Activated T-helper 2 cell treated with anti-CD3 and anti-CD28 coated beads, Interferon-gamma antibody, Interleukin-2, Interleukin-4, amounts not matched to agents 10 μg/mL and 5 μg/mL and 100 μg/mL, durations not matched to agents 14 hours and 24 hours and 36 hours (primary cell): ENCODE measurements around the gene WNT1. TPM values are rescaled to one million over a fixed set of nuclear protein-coding genes. Genes with fewer than 3 reads are reported as not detected.

Experiments used
- DNase-seq: peaks from one replicate; pipeline ENCODE4 v3.0.0; 2021; ENCODE audit warnings: low spot score
- H3K27ac Mint-ChIP-seq: one replicate; pipeline ENCODE4 v1.8.0; 2021; ENCODE audit warnings: mixed read lengths
- H3K27me3 Mint-ChIP-seq: one replicate; pipeline ENCODE4 v1.8.0; 2021; ENCODE audit warnings: low read depth, mixed read lengths
- H3K36me3 Mint-ChIP-seq: one replicate; pipeline ENCODE4 v1.8.0; 2021; ENCODE audit warnings: low read depth, mixed read lengths
- H3K4me1 Mint-ChIP-seq: one replicate; pipeline ENCODE4 v1.8.0; 2021; ENCODE audit warnings: low read depth, mixed read lengths
- H3K4me3 Mint-ChIP-seq: one replicate; pipeline ENCODE4 v1.8.0; 2021; ENCODE audit warnings: low read depth, mild to moderate bottlenecking, moderate library complexity, mixed read lengths
- H3K9me3 Mint-ChIP-seq: one replicate; pipeline ENCODE4 v1.8.0; 2021; ENCODE audit warnings: mixed read lengths
- intact Hi-C: fragments of 100-400 bp; cut with micrococcal nuclease; formaldehyde crosslinking; loops from one replicate; pipeline ENCODE4 v1.15.1; 2023
- total RNA-seq: library from RNA; stranded (reverse); gene quantifications from 2 replicates; pipeline ENCODE4 v1.2.3, GENCODE V29; 2022

The WNT1 gene
- total RNA-seq, 1 donor from 2014 or later = 0.66 TPM

DNA sequence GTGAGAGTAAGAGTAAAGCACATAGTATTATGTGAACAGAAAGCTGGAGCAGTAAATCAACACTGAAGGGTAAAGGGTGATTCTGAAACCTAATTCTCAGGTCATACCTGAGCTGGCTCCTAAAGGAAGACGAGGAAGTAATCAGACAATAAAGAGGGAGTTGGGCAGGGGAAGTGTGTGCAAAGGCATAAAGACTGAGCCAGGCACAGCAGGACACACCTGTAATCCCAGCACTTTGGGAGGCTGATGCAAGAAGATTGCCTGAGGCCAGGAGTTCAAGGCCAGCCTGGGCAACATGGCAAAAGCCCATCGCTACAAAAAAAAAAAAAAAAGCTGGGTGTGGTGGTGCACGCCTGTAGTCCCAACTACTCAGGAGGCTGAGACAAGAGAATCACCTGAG is 30.4 kb upstream of the WNT1 start:
- intact Hi-C loops = no loop called here
- Mint-ChIP-seq H3K36me3 (peaks cover 17% of the 10 kb centered on the region), H3K9me3 (no peaks in the 10 kb centered on the region), H3K4me3 (no peak overlapping the region), H3K27ac (no peak overlapping the region), H3K27me3 (no peaks in the 10 kb centered on the region), H3K4me1 (peaks cover 4% of the 10 kb centered on the region)
- no peak for DNase-seq

GRCh38 chr12:48952691-48953090 is 25.4 kb upstream of the WNT1 start:
- Mint-ChIP-seq H3K36me3 (peaks cover 27% of the 10 kb centered on the region), H3K4me1 (peaks cover 27% of the 10 kb centered on the region), H3K4me3 (no peak overlapping the region), H3K9me3 (no peaks in the 10 kb centered on the region), H3K27ac (no peak overlapping the region), H3K27me3 (no peaks in the 10 kb centered on the region)
- DNase-seq = no peak
- intact Hi-C loops = no loop called here

DNA sequence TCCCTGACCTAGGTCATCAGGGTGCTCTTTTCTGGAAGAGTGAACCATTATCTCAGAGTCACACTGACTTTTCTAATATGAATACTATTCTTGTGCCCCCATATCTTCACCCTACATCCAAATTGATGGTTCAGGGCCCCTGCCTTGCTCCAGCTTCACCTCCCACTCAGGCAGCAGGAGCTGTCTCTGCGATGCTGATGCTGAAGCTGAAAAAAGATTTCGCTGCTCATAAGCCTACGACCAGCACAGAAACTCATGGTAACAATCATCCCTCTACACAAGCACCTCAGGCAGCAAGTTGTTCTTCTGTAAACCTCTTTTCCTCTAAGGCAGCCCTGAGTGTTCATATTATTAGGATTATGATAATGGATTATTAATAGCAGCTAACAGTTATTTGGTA is 24.1 kb upstream of the WNT1 start:
- Mint-ChIP-seq H3K4me3 (no peak overlapping the region), H3K4me1 (peaks cover 29% of the 10 kb centered on the region), H3K36me3 (peaks cover 21% of the 10 kb centered on the region), H3K27ac (no peak overlapping the region), H3K9me3 (no peaks in the 10 kb centered on the region), H3K27me3 (peaks cover 9% of the 10 kb centered on the region)
- no peak for DNase-seq
- intact Hi-C loops = no loop called here

- peaks cover 29% of the 10 kb centered on the region for H3K4me1 Mint-ChIP-seq
- DNase-seq = no peak
- peaks cover 9% of the 10 kb centered on the region for H3K27me3 Mint-ChIP-seq
- H3K27ac Mint-ChIP-seq = no peak overlapping the region
- H3K4me3 Mint-ChIP-seq = peak overlapping the region; percentile 54
- peaks cover 17% of the 10 kb centered on the region for H3K36me3 Mint-ChIP-seq
- no peaks in the 10 kb centered on the region for H3K9me3 Mint-ChIP-seq
- intact Hi-C loops = no loop called here
These were observed 23.2 kb upstream of the WNT1 start for GRCh38 chr12:48954841-48955501.

- intact Hi-C loops = loop anchor here (1.0 kb wide), 1 partner anchor 37 kb away; no protein-coding TSS in a partner anchor
- H3K4me1 Mint-ChIP-seq = peaks cover 29% of the 10 kb centered on the region
- DNase-seq = no peak
- peak overlapping the region; percentile 95 for H3K4me3 Mint-ChIP-seq
- peaks cover 17% of the 10 kb centered on the region for H3K36me3 Mint-ChIP-seq
- H3K9me3 Mint-ChIP-seq = no peaks in the 10 kb centered on the region
- peak overlapping the region; percentile 74 for H3K27ac Mint-ChIP-seq
- peaks cover 18% of the 10 kb centered on the region for H3K27me3 Mint-ChIP-seq
These were observed 21.6 kb upstream of the WNT1 start for GRCh38 chr12:48956279-48957140.

DNA sequence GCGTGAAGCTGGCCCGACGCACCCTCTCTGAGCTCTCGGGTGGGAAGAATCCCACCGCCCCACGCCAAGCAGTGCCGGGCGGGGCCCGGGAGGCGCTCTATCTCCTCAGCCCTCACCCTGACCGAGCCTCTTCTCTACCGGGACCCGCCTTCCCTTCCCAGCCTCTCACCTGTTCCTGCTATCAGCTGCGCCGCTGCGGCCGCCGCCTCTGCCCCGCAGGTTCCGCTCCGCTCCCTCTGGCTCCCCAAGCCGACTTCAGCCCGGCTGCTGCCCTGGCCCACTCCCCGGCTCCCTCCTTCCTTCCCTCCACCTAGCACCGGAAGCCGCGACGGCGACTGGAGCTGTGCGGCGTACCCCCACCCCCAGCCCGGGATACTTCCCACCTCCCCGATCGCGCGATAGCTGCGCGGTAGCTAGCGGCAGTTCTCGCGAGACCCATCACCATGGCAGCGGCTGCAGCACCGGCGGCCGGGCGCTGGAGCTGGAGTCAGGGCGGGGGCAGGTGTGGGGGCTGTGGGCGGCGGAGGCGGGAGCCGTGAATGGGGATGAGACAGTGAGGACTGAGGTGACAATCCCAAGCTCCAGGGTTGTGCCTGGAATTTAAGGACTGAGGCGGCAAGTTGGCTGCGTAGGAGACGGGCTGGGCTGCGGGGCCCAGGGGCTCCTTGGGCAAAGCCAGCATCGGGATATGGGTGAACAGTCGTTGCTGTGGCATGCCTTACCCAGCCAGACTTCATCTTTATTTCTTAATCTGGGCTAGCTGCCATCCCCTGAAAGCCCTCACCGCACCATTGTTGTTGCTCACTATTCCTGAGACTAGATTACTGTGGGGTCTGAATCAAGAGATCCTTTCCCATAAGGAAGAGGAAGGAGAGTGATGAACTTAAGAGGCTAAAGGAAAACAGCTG is 20.7 kb upstream of the WNT1 start, which contains the start of gene ARF3:
TSS of gene ARF3 (minus strand) at position 347 of the 908 bp plus-strand sequence. CDS start 16,392 bp downstream, outside the sequence.
- Mint-ChIP-seq H3K9me3 (no peaks in the 10 kb centered on the region), H3K4me1 (peaks cover 29% of the 10 kb centered on the region), H3K27me3 (peaks cover 18% of the 10 kb centered on the region), H3K27ac (peak within 1 kb of the TSS; percentile 82), H3K36me3 (peaks cover 15% of the 10 kb centered on the region), H3K4me3 (peak within 1 kb of the TSS; percentile 95)
- intact Hi-C loops = loop anchor here (1.0 kb wide), 1 partner anchor 36 kb away; no protein-coding TSS in a partner anchor
- peak; percentile 90 for DNase-seq

DNA sequence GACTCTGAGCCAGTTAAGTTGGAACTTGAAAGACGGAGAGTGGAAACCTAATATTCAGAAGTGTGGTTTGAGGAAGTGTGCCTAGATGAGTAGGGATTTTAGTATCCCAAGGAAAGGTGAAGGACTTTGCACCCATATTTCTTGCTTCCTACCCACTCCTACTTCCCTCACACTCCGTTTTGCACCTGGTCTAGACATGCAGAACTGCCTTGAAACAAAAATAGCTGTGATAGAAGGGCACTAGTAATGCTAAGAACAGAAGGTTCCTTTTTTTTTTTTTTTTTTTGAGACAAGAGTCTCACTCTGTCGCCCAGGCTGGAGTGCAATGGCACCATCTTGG is 20.1 kb upstream of the WNT1 start:
- H3K4me1 Mint-ChIP-seq = peaks cover 29% of the 10 kb centered on the region
- peaks cover 19% of the 10 kb centered on the region for H3K27me3 Mint-ChIP-seq
- peak overlapping the region; percentile 95 for H3K4me3 Mint-ChIP-seq
- H3K36me3 Mint-ChIP-seq = peaks cover 13% of the 10 kb centered on the region
- no peak for DNase-seq
- intact Hi-C loops = no loop called here
- H3K9me3 Mint-ChIP-seq = no peaks in the 10 kb centered on the region
- H3K27ac Mint-ChIP-seq = no peak overlapping the region

DNA sequence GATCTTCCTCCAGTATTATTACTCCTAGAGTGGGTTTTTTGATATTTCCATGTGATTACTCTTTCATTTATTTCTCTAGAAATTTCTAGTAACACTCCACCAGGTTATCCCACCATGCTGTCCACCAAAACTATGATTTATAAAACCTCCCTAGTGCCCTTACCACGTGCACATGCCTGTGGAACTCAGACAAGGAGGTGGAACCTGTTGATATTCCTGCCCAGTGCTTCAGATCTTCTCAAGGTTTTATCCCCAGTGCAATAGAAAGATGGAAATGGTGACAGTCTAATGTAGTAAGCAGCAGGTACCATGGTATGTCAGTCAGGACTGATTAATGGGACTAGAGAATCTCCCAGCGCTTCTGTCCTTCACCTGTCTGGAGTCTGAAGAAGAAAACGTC is 17.3 kb upstream of the WNT1 start:
- Mint-ChIP-seq H3K27ac (no peak overlapping the region), H3K4me3 (no peak overlapping the region), H3K4me1 (peaks cover 19% of the 10 kb centered on the region), H3K27me3 (peaks cover 38% of the 10 kb centered on the region), H3K36me3 (no peaks in the 10 kb centered on the region), H3K9me3 (no peaks in the 10 kb centered on the region)
- no peak for DNase-seq
- intact Hi-C loops = no loop called here

- Mint-ChIP-seq H3K27ac (no peak overlapping the region), H3K4me1 (peaks cover 14% of the 10 kb centered on the region), H3K9me3 (no peaks in the 10 kb centered on the region), H3K4me3 (no peak overlapping the region), H3K27me3 (peaks cover 40% of the 10 kb centered on the region), H3K36me3 (no peaks in the 10 kb centered on the region)
- DNase-seq = no peak
- intact Hi-C loops = no loop called here
These were observed 16.8 kb upstream of the WNT1 start for GRCh38 chr12:48961331-48961730.

GRCh38 chr12:48961801-48962200 is 16.3 kb upstream of the WNT1 start:
- DNase-seq = no peak
- Mint-ChIP-seq H3K36me3 (no peaks in the 10 kb centered on the region), H3K27me3 (peaks cover 43% of the 10 kb centered on the region), H3K4me1 (peaks cover 10% of the 10 kb centered on the region), H3K27ac (no peak overlapping the region), H3K9me3 (no peaks in the 10 kb centered on the region), H3K4me3 (no peak overlapping the region)
- intact Hi-C loops = no loop called here

DNA sequence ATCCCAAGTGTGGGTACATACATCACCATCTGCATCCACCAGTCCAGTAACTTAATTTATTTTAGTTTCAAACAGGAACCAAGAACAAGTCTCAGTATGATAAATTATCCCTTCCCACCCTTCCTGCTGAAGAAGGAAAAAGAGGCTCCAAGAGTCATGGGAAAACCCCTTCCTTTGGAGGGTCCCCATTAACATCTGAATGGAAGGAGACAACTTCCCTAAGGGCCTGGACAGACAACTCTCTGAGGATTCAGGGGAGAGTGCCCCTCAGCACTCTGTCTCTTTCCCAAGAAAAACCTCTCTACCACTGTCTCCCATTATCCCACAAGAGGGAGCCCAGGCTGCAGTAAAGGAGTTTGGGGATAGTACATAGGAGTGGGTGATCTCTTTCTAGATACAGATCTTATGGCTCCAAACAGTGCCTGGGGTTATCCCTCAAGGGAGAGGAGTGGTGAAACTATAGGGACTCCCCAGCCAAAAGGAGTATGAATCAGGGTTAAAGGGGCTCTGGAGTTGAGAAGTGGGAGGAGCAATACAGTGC is 12.8 kb upstream of the WNT1 start:
- Mint-ChIP-seq H3K36me3 (no peaks in the 10 kb centered on the region), H3K27ac (no peak overlapping the region), H3K4me1 (peaks cover 5% of the 10 kb centered on the region), H3K4me3 (no peak overlapping the region), H3K9me3 (no peaks in the 10 kb centered on the region), H3K27me3 (peaks cover 54% of the 10 kb centered on the region)
- no peak for DNase-seq
- intact Hi-C loops = no loop called here

DNA sequence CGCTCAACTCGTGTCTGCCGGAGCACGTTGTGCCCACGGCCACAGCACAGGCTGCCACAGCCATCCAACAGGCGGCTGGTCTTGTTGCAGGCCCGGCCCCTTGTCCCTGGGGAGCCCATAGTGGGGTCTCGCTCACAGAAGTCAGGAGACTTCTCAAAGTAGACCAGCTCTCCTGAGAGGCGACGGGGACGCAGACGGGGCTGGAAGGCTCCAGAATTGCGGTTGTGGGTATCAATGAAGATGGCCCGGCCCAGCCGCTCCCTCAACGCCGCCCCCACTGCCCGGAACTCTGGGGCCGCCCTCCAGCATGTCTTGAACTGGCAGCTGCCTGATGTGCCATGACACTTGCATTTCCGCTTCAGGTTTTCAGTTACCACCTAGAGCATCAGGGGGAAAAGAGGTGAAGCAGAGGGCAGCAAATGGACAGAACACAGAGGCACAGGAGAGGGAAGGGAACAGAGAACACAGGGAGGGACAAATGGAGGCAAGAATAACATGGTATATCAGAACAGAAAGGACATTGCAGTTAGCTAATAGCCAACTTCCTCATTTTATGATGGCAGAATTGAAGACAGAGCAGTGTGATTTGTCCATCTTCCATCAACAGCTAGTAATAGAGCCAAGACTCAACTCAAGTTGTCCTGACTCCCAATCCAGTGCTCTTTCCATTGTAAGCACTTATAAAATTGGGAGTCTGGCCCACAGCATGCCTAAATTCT is 11.8 kb upstream of the WNT1 start:
- H3K27ac Mint-ChIP-seq = no peak overlapping the region

More for the DNA sequence above, 11.8 kb upstream of the WNT1 start:
- H3K4me1 Mint-ChIP-seq = peaks cover 14% of the 10 kb centered on the region
- intact Hi-C loops = no loop called here
- no peak overlapping the region for H3K4me3 Mint-ChIP-seq
- DNase-seq = no peak
- no peaks in the 10 kb centered on the region for H3K9me3 Mint-ChIP-seq
- peaks cover 55% of the 10 kb centered on the region for H3K27me3 Mint-ChIP-seq
- no peaks in the 10 kb centered on the region for H3K36me3 Mint-ChIP-seq
